Pancreas (tissue), 10 donors: ENCODE data around the gene AGTRAP. TPM values are rescaled to one million over a fixed set of nuclear protein-coding genes. Genes with fewer than 3 reads are reported as not detected.

ENCODE experiments used
- ATAC-seq, 4 donors: fragments of 200-7000 bp; cut with Tn5 transposase; one replicate each; pipeline versions ENCODE4 v1.8.0 to v1.9.1; 2020; ENCODE audit warnings: mild to moderate bottlenecking in 4 of 4, moderate library complexity in 4 of 4
- DNase-seq, 6 donors: peaks; one replicate each; pipeline ENCODE4 v3.0.0-alpha.2; 2020
- FAIRE-seq: peaks from 2 replicates; lab custom pipeline; 2012; peaks lifted over from hg19 to GRCh38; lab: Jason Lieb, UNC
- H3K27ac ChIP-seq, 4 donors: fragments of 200-600 bp; sonication (generic); 1 replicate in 3 of 4; 2 replicates in 1 of 4; pipeline versions ENCODE4 v1.5.0 to v1.8.0; 2020
- H3K27me3 ChIP-seq, 4 donors: fragments of 200-600 bp; one replicate each; pipeline ENCODE4 v1.8.0; 2021
- H3K36me3 ChIP-seq, 3 donors: fragments of 200-600 bp; sonication (generic) in 1 of 3; one replicate each; pipeline versions ENCODE4 v1.5.0 to v1.8.0; 2020 to 2021
- H3K4me1 ChIP-seq, 3 donors: fragments of 200-600 bp; one replicate each; pipeline ENCODE4 v1.8.0; 2021
- H3K4me3 ChIP-seq, 4 donors: fragments of 200-600 bp; sonication (generic) in 2 of 4; one replicate each; pipeline versions ENCODE4 v1.5.0 to v1.8.0; 2020 to 2021
- H3K9me3 ChIP-seq, 4 donors: fragments of 200-600 bp; one replicate each; pipeline ENCODE4 v1.8.0; 2021
- CTCF ChIP-seq, 4 donors: fragments of 200-600 bp; sonication (generic) in 3 of 4; IDR thresholded peaks; one replicate each; pipeline versions ENCODE4 v1.5.0 to v1.8.0; 2021; ENCODE audit warnings: antibody characterized with exemption in 4 of 4
- WGBS, 2 donors: extraction: QIAGEN DNeasy Blood & Tissue Kit; methylation state at CpG; one replicate each; pipeline ENCODE4 v1.1.7; 2013; 5-methylcytosine and 5-hydroxymethylcytosine counted together
- intact Hi-C, 3 donors: fragments of 100-400 bp; cut with DNase I; formaldehyde crosslinking; loops; one replicate each; pipeline versions ENCODE4 v1.11.1 to v1.14.2; 2022
- polyA plus RNA-seq, 2 donors: library from polyadenylated mRNA; stranded (reverse); fragments of 200-250 nt; gene quantifications; one replicate each; pipeline ENCODE4 v1.2.3, GENCODE V29; 2013
- total RNA-seq, 6 donors: library from RNA; stranded (reverse); fragmentation: NEBNext Ultra II Directional in 4 of 6; extraction: Animal tissue kit (Norgen Biotek cat#: 25700) in 4 of 6; gene quantifications; one replicate each; pipeline versions ENCODE4 v1.2.1 to v1.2.4, GENCODE V29; 2021 to 2023
- donor health status: healthy with polysubstance abuse.
- donor health status: DM: no; HTN: no; CAD: no; lungs with moderate emphysema.
- donor health status: DM: no; HTN: no; CAD: no.
- donor health status: control.
- donor health status: control.
- donor health status: Bipolar disorder and iron deficiency.
- donor health status: DM: yes; HTN: yes; CAD: no.
- donor health status: DM: no; HTN: no; CAD: no.
- donor health status: DM: no; HTN: no; CAD: no.
- donor health status: DM: yes; HTN: yes; CAD: no.

AGTRAP gene
- total and polyA plus RNA-seq, 8 donors = 16.8 to 38.5 (median 24.0) TPM

GRCh38 chr1:11778336-11778735 is 42.4 kb downstream of the AGTRAP start:
- Histone ChIP-seq H3K27ac (no peak overlapping the region), H3K27me3 (no peaks in the 10 kb centered on the region), H3K36me3 (no peaks in the 10 kb centered on the region), H3K4me3 (no peak overlapping the region), H3K4me1 (no peaks in the 10 kb centered on the region), H3K9me3 (no peaks in the 10 kb centered on the region)
- WGBS, 2 donors = 92% methylated on average over 9 of the region's 9 CpGs
- no peak for FAIRE-seq
- intact Hi-C loops = no loop called here
- no peak for TF ChIP-seq CTCF (IDR thresholded peaks at IDR 0.05)
- ATAC-seq = no peak
- DNase-seq = no peak

- FAIRE-seq = no peak
- no peaks in the 10 kb centered on the region for H3K9me3 ChIP-seq
- no peaks in the 10 kb centered on the region for H3K36me3 ChIP-seq
- no peak overlapping the region for H3K27ac ChIP-seq
- intact Hi-C loops = no loop called here
- H3K4me3 ChIP-seq = no peak overlapping the region
- TF ChIP-seq CTCF (IDR thresholded peaks at IDR 0.05) = no peak
- no peak for ATAC-seq
- 85 to 96% methylated on average over 12 to 15 of the region's 15 CpGs for WGBS, 2 donors
- no peak for DNase-seq
- H3K27me3 ChIP-seq = no peaks in the 10 kb centered on the region
- no peaks in the 10 kb centered on the region for H3K4me1 ChIP-seq
Measured at GRCh38 chr1:11778844-11779623, 43.1 kb downstream of the AGTRAP start.

- H3K27ac ChIP-seq = no peak overlapping the region
- 83 to 90% methylated on average over 13 of the region's 13 CpGs for WGBS, 2 donors
- no peaks in the 10 kb centered on the region for H3K27me3 ChIP-seq
- H3K4me1 ChIP-seq = peaks cover 0 to under 1% (median 0%) of the 10 kb centered on the region in 3 donors
- FAIRE-seq (no peak), ATAC-seq (no peak), DNase-seq (no peak)
- TF ChIP-seq CTCF (IDR thresholded peaks at IDR 0.05) = no peak
- no peaks in the 10 kb centered on the region for H3K9me3 ChIP-seq
- H3K36me3 ChIP-seq = no peaks in the 10 kb centered on the region
- H3K4me3 ChIP-seq = no peak overlapping the region
- intact Hi-C loops = no loop called here
Measured at GRCh38 chr1:11779715-11780379, 43.9 kb downstream of the AGTRAP start.

GRCh38 chr1:11780380-11781147 is 44.6 kb downstream of the AGTRAP start:
- H3K4me1 ChIP-seq = peaks cover 0 to 8% (median 0%) of the 10 kb centered on the region in 3 donors
- H3K4me3 ChIP-seq = no peak overlapping the region
- no peaks in the 10 kb centered on the region for H3K27me3 ChIP-seq
- no peaks in the 10 kb centered on the region for H3K36me3 ChIP-seq
- FAIRE-seq (no peak), DNase-seq (no peak), ATAC-seq (no peak)
- intact Hi-C loops = no loop called here
- no peak overlapping the region for H3K27ac ChIP-seq
- WGBS, 2 donors = 77 to 79% methylated on average over 8 to 10 of the region's 10 CpGs
- H3K9me3 ChIP-seq = no peaks in the 10 kb centered on the region
- no peak for TF ChIP-seq CTCF (IDR thresholded peaks at IDR 0.05)
